ENCODE data around the gene PARP6.

DNA sequence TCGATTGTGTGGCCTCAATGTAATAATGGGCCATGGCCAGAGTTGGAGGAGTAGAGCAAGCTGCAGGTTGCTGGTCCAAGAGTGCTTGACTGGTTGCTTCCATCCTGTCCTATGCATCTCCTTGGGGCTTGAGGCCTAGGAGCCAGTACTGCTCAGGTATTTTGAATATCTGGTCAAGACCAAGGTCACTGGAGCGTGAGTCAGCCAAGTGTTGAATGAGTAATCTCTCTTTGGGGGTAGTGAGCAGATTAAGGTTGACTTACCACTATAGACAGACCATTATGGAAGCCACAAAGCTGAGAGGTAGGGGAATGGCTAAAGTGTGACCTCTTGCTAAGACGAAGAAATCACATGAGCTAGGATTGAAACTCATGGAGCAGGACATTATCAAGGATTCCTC is 9.4 kb upstream of the PARP6 start:
- TF ChIP-seq, protein P1, sequence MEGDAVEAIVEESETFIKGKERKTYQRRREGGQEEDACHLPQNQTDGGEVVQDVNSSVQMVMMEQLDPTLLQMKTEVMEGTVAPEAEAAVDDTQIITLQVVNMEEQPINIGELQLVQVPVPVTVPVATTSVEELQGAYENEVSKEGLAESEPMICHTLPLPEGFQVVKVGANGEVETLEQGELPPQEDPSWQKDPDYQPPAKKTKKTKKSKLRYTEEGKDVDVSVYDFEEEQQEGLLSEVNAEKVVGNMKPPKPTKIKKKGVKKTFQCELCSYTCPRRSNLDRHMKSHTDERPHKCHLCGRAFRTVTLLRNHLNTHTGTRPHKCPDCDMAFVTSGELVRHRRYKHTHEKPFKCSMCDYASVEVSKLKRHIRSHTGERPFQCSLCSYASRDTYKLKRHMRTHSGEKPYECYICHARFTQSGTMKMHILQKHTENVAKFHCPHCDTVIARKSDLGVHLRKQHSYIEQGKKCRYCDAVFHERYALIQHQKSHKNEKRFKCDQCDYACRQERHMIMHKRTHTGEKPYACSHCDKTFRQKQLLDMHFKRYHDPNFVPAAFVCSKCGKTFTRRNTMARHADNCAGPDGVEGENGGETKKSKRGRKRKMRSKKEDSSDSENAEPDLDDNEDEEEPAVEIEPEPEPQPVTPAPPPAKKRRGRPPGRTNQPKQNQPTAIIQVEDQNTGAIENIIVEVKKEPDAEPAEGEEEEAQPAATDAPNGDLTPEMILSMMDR (IDR thresholded peaks at IDR 0.05), result no peak
- no peak for TF ChIP-seq USF2 (CRISPR knock-in tag; IDR thresholded peaks at IDR 0.05)
- TF ChIP-seq, protein P2, sequence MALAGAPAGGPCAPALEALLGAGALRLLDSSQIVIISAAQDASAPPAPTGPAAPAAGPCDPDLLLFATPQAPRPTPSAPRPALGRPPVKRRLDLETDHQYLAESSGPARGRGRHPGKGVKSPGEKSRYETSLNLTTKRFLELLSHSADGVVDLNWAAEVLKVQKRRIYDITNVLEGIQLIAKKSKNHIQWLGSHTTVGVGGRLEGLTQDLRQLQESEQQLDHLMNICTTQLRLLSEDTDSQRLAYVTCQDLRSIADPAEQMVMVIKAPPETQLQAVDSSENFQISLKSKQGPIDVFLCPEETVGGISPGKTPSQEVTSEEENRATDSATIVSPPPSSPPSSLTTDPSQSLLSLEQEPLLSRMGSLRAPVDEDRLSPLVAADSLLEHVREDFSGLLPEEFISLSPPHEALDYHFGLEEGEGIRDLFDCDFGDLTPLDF (CRISPR knock-in tag; IDR thresholded peaks at IDR 0.05), result no peak
